GM21423 (cell line): ENCODE results near the gene LRRC40.

Experiments
- ATAC-seq: cut with Tn5 transposase; IDR thresholded peaks from one replicate; pipeline ENCODE4 v1.9.1; 2021; ENCODE audit warnings: mild to moderate bottlenecking, moderate library complexity; ENCODE audit not compliant: unreplicated experiment

The LRRC40 gene

DNA sequence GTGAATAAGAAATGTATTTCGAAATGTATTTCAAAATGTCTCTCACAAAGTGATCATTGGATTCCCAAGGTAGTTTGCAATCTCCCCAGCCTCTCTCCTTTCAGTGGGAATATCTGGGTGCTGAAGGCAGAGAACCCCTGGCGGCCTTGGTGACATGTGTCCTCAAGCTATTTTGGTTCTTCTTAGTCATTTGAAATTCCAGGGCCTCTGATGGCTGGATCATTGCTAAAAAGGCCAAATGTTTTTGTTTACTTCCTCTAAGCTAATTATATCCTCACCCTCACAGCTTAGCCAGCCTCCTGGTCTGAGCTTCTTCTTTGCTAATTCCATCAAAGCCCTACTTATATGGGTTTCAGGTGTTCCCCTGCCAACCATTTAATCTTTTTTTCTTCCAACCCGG is 71.2 kb downstream of the LRRC40 start:
- ATAC-seq = no peak

- no peak for ATAC-seq
Measured at GRCh38 chr1:70117046-70117445, 88.3 kb downstream of the LRRC40 start.

- ATAC-seq = no peak
Measured at GRCh38 chr1:70115315-70115714, 90.1 kb downstream of the LRRC40 start.

GRCh38 chr1:70112838-70113237 is 92.5 kb downstream of the LRRC40 start:
- ATAC-seq = no peak

DNA sequence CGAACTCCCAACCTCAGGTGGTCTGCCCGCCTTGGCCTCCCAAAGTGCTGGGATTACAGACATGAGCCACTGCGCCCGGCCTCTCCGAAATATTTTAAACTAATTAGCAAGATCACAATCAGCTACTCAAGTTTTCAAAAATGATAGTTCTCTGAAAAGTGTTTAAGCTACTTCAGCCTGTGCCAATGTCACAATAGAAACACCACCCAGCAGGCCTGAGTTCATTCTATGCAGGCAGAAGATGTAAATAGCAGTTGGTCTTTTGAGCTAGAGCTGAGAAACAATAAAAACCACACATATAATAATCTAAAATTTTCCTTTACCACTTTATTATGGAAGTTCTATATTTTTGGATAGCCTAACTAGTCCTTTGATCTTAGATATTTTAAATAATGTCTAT is 96.1 kb downstream of the LRRC40 start:
- ATAC-seq = no peak

DNA sequence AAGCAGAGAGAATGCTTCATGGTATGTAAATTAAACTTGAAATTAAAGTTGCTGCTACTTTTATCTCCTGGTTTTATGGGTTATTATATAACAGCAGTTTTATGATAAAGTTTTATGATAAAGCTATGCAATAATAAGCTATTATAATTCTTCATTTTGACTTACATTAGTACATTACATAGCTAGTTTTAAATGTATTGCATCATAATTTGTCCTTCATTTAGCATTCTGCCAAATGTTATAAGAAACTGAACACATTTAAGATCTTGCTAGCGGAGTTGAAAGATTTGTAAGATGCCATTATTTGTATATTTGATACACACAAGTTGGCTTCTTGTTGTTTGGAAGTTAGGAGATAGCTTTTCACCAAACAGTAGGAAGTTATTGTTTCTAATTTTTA is 101.6 kb downstream of the LRRC40 start:
- no peak for ATAC-seq

DNA sequence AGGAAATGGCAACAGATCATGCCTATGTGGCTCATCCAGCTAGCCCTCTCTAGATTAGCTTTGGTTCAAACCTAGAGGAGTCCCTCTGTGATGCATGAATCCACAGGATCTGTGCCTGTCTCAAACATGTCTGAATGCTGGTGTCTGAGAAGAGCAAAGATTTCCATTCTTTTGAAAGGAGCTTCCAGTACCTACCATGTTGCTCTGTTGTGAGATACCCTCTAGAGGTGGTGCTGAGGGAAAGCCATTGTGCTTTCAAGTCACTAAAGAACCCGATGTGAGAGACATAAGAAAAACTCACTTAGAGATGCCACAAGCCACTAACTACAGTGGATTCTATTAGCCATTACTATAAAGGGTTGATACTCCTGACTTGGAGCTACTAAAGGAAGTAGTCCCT is 103.6 kb downstream of the LRRC40 start:
- ATAC-seq = no peak

DNA sequence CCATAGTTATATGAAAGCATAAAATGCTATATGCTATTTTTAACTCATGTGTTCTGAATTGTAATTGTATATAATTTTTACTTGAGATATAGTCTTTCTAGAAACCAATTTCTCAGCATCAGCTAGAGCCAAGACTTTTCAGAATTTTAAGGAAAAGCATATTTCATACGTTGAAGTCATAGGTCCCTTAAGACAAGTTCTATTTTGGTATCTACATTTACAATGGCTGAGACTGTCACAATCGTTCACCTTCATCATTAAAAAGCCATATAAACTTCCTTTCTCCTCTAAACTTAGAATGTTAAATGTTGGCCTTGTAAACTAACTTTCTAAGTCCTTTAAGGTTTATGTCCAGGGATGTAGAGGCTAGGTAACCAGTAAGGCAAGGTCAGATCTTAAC is 104.1 kb downstream of the LRRC40 start:
- no peak for ATAC-seq
